Central memory CD8-positive, alpha-beta T cell (primary cell): ENCODE results near the gene PDCD1.

ENCODE experiments used
- ATAC-seq: fragments of 150-1000 bp; cut with Tn5 transposase; replicated peaks from 2 replicates; pipeline ENCODE4 v1.10.0; 2022; ENCODE audit warnings: mild to moderate bottlenecking, moderate FRiP score, moderate number of reproducible peaks; ENCODE audit not compliant: poor library complexity, severe bottlenecking; ENCODE audit errors: extremely low read depth
- DNase-seq, 2 donors: peaks; one replicate each; pipeline ENCODE4 v3.0.0; 2021; ENCODE audit warnings: low spot score in 2 of 2
- H3K27ac Mint-ChIP-seq: one replicate; pipeline ENCODE4 v1.8.0; 2022; ENCODE audit warnings: low read depth, mild to moderate bottlenecking, moderate library complexity, mixed read lengths
- H3K27me3 Mint-ChIP-seq: one replicate; pipeline ENCODE4 v1.8.0; 2022; ENCODE audit warnings: mixed read lengths
- H3K36me3 Mint-ChIP-seq: one replicate; pipeline ENCODE4 v1.8.0; 2022; ENCODE audit warnings: mild to moderate bottlenecking, moderate library complexity, mixed read lengths; ENCODE audit not compliant: insufficient read depth
- H3K4me1 Mint-ChIP-seq: one replicate; pipeline ENCODE4 v1.8.0; 2022; ENCODE audit warnings: mixed read lengths
- H3K4me3 Mint-ChIP-seq: one replicate; pipeline ENCODE4 v1.8.0; 2022; ENCODE audit warnings: mild to moderate bottlenecking, moderate library complexity, mixed read lengths
- H3K9me3 Mint-ChIP-seq: one replicate; pipeline ENCODE4 v1.8.0; 2022; ENCODE audit warnings: mixed read lengths

Gene PDCD1

DNA sequence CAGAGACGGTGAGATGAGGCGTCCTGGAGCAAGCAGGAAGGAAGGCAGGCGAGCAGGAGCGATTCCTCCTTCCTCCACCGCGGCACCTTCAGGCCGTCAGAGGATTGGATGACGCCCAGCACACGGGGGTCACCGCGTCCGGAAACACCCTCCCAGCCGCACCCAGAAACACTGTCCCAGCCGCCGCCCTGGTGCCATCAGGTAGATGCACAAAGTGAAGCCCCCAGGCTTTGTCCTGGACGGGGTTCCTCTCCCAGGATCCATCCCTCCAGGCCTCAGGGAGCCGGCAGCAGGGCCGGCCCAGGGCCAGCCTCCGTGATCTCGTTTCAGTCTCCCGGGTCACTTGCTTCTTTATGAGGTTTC lies 42.3 kb upstream of the PDCD1 start:
- Mint-ChIP-seq H3K9me3 (no peaks in the 10 kb centered on the region), H3K4me1 (peaks cover 10% of the 10 kb centered on the region), H3K27ac (no peak overlapping the region), H3K27me3 (no peaks in the 10 kb centered on the region), H3K36me3 (peaks cover 19% of the 10 kb centered on the region), H3K4me3 (no peak overlapping the region)
- no peak for DNase-seq
- no peak for ATAC-seq

DNA sequence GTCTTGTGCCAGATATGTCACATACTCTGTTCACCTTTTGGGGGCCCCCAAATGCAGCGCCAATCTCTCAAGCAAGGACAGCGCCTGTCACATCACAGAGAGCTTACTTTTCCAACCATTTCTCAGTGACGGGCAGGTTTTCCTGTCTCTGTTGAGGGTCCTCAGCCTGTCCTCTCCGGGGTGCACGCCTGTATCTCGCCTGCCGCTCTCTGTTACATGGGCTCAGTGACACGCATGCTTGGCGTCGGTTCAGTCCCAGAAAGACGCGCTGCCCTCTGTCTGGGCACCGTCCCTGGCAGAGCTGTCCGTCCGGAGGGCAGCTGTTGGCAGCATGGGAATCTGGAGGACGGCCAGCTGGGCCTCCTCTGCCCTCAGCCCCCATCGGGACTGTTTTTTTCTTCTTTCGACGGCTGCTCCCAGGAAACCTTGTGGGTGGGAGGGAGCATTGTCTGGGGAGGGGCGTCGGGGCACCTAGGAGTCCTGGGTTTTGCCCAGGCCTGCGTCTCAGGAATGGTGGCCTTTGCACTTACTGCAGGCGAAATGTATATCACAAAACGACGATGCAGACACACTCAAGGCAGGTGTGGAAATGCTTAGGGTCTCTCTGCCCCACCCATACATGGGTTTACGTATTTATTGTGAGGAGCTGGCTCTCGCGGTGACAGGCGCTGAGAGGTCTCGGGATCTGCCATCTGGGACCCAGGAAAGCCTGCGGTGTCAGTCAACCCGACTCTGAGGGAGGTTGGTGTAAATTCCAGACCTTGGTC lies 41.7 kb upstream of the PDCD1 start:
- no peaks in the 10 kb centered on the region for H3K27me3 Mint-ChIP-seq
- DNase-seq (no peak), ATAC-seq (no peak)
- no peak overlapping the region for H3K4me3 Mint-ChIP-seq
- H3K27ac Mint-ChIP-seq: no peak overlapping the region
- peaks cover 22% of the 10 kb centered on the region for H3K36me3 Mint-ChIP-seq
- no peaks in the 10 kb centered on the region for H3K9me3 Mint-ChIP-seq
- H3K4me1 Mint-ChIP-seq: peaks cover 6% of the 10 kb centered on the region

DNA sequence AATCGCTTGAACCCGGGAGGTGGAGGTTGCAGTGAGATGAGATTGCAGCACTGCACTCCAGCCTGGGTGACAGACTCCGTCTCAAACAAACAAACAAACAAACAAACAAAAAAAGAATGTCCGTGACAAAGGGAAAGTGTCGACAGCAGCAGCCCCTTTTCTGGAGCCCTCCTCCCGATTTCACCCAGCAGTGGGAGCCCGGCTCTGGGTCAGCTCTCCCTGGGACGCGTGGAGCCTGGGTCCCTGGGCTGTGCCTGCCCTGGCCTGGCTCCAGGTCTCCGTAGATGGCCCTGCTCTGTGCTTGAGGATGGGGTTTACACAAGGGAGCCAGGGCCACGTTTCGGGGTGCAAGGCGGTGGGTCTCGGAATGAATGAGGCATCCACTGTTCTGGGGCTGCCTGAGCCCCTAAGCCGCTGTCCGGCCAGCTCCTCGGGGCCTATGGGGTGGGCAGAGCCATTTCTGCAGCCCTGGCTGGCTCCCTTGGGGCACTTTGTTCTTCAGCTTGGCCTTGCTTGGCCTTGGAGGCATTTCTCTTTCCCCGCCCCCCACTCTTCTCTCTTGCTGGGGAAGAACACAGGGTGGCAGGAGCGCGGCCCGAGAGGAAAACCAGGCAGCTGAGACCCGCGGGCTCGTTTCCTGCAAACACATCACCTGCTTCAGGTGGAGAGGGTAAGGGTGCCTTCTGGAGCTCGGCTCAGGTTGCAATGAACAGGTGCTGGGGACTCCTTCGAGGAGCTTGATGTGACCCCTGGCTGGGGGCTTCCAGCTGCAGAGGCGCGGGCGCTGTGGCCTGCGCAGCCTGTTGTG lies 40.0 kb upstream of the PDCD1 start:
- Mint-ChIP-seq H3K4me3 (no peak overlapping the region), H3K4me1 (peaks cover 6% of the 10 kb centered on the region), H3K27me3 (no peaks in the 10 kb centered on the region), H3K27ac (peak overlapping the region; percentile 79), H3K9me3 (no peaks in the 10 kb centered on the region), H3K36me3 (peaks cover 23% of the 10 kb centered on the region)
- ATAC-seq (no peak), DNase-seq (no peak)

DNA sequence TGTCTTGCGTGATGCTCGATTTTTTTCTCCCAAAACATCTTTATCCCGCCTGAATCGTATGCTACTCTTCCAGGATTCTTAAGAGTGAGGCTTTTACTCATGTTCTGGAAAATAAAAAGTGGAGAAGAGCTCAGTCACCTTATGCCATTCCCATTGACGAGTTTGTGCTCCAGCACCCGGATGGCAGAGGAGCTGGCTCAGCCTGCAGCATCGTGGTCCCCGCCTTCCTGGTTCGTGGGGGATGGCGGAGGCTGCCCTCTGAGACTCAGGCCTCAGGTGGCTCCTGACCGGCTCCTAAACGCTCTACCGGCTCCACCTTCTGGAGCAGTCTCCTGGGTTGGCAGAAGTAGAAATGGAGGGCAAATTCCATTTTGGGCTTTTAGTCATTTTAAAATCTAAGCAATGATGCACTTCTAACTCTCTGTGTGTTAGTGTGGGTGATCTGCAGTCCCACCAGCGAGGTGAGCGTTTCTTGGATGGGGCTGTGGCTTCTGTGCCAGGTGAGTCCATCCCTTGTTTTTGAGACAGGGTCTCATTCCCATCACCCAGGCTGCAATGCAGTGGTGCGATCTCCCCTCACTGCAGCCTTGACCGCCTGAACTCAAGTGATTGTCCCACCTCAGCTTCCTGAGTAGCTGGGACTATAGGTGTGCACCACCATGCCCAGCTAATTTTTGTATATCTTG lies 38.7 kb upstream of the PDCD1 start:
- DNase-seq (no peak), ATAC-seq (no peak)
- peak overlapping the region; percentile 79 for H3K27ac Mint-ChIP-seq
- no peak overlapping the region for H3K4me3 Mint-ChIP-seq
- H3K27me3 Mint-ChIP-seq: no peaks in the 10 kb centered on the region
- no peaks in the 10 kb centered on the region for H3K9me3 Mint-ChIP-seq
- peaks cover 6% of the 10 kb centered on the region for H3K4me1 Mint-ChIP-seq
- H3K36me3 Mint-ChIP-seq: peaks cover 23% of the 10 kb centered on the region

DNA sequence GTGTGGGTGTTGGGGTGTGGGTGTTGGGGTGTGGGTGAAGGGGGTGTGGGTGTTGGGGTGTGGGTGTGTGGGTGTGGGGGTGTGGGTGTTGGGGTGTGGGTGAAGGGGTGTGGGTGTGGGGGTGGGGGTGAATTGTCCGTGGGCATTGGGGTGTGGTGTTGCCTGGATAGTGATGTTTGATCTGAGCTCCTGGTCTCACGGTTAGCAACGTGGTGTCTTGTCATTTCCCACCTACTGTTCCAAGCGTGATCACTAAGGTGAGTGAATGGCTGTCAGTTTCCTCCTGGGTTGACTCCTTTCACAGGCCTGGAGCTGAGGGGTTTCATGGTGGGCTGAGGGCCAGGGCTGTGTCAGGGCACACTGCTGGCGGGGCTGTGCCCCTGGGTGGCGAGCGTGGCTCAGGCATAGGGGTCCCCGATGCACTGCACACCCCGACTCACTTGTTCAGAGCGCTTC lies 38.1 kb upstream of the PDCD1 start:
- Mint-ChIP-seq H3K27ac (peak overlapping the region; percentile 79), H3K9me3 (no peaks in the 10 kb centered on the region)
- ATAC-seq: no peak

DNA sequence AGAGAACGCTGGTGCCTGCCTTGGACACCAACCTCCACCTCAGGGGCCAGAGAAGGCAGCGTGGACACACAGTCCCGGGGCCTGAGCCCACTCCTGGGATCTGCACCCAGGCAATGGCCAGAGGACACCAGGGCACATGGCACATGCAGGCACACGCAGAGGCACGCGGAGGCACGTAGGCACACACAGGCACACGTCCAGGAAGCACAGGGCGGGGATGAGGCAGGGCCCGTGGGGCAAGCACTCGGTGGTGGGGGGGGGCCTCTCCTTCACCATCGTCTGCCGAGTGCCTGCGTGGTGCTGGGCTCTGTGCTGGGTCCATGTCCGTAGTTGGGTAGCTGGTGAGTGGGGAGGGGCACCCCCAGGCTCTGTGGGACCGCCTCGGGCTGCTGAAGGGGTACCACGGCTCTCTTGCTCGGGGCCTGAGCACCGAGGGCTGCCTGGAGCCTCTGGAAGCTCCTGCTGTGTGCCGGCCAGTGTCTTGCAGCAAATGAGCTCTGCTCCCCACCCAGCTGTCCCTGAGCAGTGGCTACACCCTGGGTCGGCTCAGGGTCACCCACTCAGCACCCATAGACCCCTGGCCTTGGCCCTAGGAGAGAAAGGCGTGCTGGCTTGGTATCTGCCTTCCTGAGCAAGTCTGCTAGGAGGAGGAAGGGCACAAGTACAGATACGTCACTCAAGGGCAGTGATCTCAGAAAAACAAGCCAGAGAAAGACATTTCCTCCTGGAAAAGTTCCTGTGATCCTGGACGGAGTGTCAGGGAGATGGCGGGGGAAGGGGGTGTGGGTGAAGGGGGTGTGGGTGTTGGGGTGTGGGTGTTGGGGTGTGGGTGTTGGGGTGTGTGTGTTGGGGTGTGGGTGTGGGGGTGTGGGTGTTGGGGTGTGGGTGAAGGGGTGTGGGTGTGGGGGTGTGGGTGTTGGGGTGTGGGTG lies 37.3 kb upstream of the PDCD1 start:
- ATAC-seq: peak; percentile 24
- Mint-ChIP-seq H3K27me3 (no peaks in the 10 kb centered on the region), H3K9me3 (no peaks in the 10 kb centered on the region), H3K4me1 (peaks cover 6% of the 10 kb centered on the region), H3K27ac (peak overlapping the region; percentile 79), H3K36me3 (peaks cover 22% of the 10 kb centered on the region), H3K4me3 (peak overlapping the region; percentile 60)
- DNase-seq: no peak

More for the DNA sequence above, 38.1 kb upstream of the PDCD1 start:
- no peaks in the 10 kb centered on the region for H3K27me3 Mint-ChIP-seq
- H3K36me3 Mint-ChIP-seq: peaks cover 23% of the 10 kb centered on the region
- H3K4me1 Mint-ChIP-seq: peaks cover 6% of the 10 kb centered on the region
- DNase-seq: no peak
- H3K4me3 Mint-ChIP-seq: no peak overlapping the region

DNA sequence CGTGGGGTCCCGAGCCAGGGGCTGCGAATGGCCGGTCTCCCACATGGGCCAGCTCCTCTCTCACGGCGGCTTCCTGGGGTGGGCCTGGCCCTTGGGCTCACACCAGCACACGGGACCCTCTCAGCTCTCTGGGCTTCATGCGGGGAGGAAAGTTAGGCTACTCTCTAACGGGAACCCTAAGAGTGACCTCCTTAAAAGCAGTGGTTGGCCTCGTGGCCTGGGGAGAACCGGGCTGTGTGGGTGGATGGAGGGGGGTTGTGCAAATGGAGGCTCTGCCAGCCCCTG lies 36.7 kb upstream of the PDCD1 start:
- Mint-ChIP-seq H3K9me3 (no peaks in the 10 kb centered on the region), H3K27ac (peak overlapping the region; percentile 79), H3K36me3 (peaks cover 22% of the 10 kb centered on the region), H3K4me1 (peaks cover 6% of the 10 kb centered on the region), H3K27me3 (no peaks in the 10 kb centered on the region), H3K4me3 (no peak overlapping the region)
- ATAC-seq (no peak), DNase-seq (no peak)

DNA sequence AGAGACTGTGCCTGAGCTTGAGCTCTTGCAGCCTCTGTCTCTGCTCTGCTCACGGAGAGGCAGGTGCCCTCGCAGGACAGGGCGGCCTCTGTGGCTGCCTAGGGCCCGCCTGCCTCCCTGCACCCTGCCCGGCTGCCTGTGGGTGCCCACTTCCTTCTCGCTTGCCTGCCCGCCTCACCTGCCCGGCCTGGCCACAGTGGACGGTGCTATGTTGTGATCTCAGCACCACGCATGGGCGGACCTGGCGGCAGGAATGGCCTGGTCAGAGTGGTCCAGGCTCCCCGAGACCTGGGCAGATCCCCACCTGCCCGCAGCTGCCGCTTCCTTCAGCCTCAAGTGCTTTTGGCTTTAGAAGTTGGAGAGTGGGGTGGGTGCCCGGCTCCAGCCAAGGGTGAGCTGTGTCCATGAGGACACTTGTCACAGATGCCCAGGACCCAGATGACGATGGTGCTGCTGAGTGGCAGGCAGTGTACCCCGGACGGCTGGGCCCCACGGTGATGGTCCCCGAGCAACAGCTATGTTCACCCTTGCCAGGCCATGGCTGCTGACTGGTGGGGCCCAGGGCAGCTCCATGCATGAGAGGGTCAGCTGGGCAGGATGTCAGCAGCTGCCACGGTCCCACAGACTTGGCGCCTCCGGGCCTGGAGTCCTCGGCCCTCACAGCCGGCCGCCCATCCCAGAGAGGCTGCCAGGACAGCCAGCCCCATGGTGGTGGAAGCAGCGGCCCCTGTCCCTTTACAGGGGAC lies 36.2 kb upstream of the PDCD1 start:
- Mint-ChIP-seq H3K27ac (no peak overlapping the region), H3K27me3 (no peaks in the 10 kb centered on the region), H3K36me3 (peaks cover 22% of the 10 kb centered on the region), H3K4me3 (no peak overlapping the region), H3K9me3 (no peaks in the 10 kb centered on the region), H3K4me1 (peaks cover 8% of the 10 kb centered on the region)
- no peak for DNase-seq
- ATAC-seq: no peak

DNA sequence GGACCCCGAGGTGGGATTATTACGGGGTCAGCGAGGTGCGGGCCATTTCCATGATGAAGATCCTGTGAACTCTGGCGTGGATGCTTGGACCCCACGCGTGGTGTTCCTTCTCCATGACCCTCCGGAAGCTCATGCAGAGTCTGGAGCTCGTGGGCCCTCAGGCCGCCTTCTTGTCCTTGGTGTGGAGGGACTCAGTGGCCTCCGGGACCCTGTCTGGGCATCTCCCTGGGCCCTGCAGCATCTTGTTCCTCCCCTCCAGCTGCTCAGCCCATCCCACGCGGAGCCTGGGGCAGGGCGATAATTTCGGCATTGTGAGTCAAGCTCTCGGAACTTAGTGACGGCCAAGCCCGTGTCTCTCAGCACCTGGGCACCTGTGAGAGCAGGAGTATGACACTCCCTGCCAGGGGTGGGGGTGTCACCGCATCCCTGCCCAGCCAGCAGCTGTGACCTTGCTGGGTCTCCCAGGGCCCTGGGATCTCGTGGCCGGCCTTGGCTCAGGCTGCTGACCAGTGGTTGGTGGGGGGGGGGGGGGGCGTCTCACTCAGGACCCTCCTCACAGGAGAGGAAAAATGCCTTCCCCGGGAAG lies 35.5 kb upstream of the PDCD1 start:
- no peak overlapping the region for H3K27ac Mint-ChIP-seq
- H3K36me3 Mint-ChIP-seq: peaks cover 22% of the 10 kb centered on the region
- no peak overlapping the region for H3K4me3 Mint-ChIP-seq
- no peaks in the 10 kb centered on the region for H3K9me3 Mint-ChIP-seq
- ATAC-seq (no peak), DNase-seq (no peak)
- peaks cover 15% of the 10 kb centered on the region for H3K4me1 Mint-ChIP-seq
- H3K27me3 Mint-ChIP-seq: no peaks in the 10 kb centered on the region

DNA sequence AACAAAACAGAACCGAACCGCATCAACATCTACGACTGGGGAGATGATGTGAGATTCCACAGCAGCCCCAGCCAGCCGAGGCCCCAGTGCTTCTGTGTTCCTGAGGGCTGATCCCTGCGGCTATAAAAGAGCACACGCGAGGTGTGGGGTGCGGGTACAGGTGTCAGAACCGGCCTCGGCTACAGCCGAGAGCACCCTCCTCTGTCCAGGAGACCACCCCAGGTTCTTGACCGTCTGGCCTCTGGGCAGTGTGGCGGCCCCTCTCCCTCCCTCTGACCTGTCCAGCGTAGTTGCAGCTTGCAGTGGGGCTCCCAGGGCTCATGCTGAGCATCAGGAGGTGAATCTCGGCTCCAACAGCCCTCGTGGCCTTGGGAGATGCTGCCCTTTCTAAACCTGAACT lies 34.6 kb upstream of the PDCD1 start:
- Mint-ChIP-seq H3K4me3 (no peak overlapping the region), H3K27ac (no peak overlapping the region), H3K36me3 (peaks cover 19% of the 10 kb centered on the region), H3K27me3 (no peaks in the 10 kb centered on the region), H3K4me1 (peaks cover 20% of the 10 kb centered on the region), H3K9me3 (no peaks in the 10 kb centered on the region)
- DNase-seq (no peak), ATAC-seq (no peak)

DNA sequence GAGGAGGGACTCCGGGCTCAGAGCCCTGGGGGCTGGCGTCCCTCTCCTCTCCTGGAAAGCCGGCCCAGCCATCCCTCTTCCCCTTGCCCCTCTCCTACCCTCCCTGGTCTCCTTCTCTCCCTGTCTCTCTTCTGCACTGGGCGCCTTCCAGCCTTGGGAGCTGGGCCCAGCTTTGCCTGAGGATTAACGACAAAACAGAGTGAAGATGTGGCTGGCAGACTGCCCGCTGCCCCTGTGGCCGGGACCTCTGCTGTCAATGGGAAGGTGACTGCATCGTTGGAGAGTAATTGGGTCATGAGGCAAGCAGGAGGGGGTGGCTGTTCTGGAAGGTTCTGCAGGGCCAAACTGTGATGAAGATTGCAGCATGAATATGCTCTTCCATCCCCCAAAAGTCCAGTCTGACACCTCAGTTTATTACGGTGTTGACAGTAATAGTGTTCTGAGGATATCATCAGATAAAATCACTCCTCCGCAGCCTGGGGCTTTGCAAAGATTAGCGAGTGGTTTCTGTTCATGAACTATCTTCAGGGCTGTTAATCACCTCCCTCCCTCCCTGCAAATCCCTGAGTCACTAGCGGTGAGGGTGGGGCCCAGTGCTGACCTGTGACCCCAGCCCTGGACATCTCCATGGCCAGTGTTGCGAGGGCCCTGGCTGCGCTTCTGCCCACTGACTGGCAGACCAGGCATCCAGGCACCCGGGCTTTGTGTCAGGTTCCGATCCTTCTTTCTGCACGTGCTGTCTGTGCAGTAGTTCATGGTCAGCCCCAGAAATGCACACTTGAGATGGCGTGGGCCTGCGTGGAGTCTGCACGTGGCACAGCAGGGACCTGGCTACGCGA lies 33.8 kb upstream of the PDCD1 start:
- Mint-ChIP-seq H3K4me1 (peaks cover 27% of the 10 kb centered on the region), H3K27me3 (no peaks in the 10 kb centered on the region), H3K27ac (no peak overlapping the region), H3K9me3 (no peaks in the 10 kb centered on the region), H3K4me3 (no peak overlapping the region), H3K36me3 (peaks cover 18% of the 10 kb centered on the region)
- no peak for ATAC-seq
- no peak for DNase-seq
